GM12892 (cell line): ENCODE data around the gene ARFIP1.
A peak's percentile ranks its signal among the peaks of the same experiment; 100 is the strongest.

Experiments used
- DNase-seq: peaks from one replicate; pipeline ENCODE4 v3.0.0; 2011; ENCODE audit not compliant: insufficient read length
- FAIRE-seq: peaks from 2 replicates; lab custom pipeline; 2011; peaks lifted over from hg19 to GRCh38; lab: Jason Lieb, UNC
- POLR2A ChIP-seq: IDR thresholded peaks from 2 replicates; pipeline ENCODE4 v1.6.1; 2011; ENCODE audit warnings: low read depth, low read length, control low read depth
- POLR2AphosphoS5 ChIP-seq: IDR thresholded peaks from 2 replicates; pipeline ENCODE4 v1.6.1; 2011; ENCODE audit warnings: low read depth, low read length, control low read depth
- TAF1 ChIP-seq: IDR thresholded peaks from 2 replicates; pipeline ENCODE4 v1.6.1; 2011; ENCODE audit warnings: low read depth, mild to moderate bottlenecking, control low read depth, low read length, borderline replicate concordance

The ARFIP1 gene

DNA sequence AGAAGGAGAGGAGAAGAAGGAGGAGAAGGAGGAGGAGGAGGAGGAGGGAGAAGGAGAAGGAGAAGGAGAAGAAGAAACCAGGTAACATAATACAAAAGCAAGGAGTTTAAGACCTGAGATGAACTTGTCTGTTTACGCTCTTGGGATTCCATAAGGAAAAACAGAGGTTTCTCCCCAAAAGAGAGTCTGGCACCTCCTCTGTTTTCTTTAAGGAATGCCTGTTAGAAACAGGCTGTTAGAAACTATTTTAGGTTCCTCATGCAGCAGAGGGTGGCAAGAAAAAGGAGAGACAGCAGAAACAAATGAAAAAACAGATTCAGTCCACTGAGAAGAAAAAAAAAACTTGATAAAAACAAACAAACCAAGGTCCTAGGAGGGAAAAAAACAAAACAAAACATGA, 146.1 kb downstream of the ARFIP1 start:
- TF ChIP-seq TAF1: no peak
- no peak for TF ChIP-seq POLR2AphosphoS5
- no peak for TF ChIP-seq POLR2A
- FAIRE-seq (no peak), DNase-seq (no peak)

GRCh38 chr4:152926959-152927358, 147.2 kb downstream of the ARFIP1 start:
- DNase-seq: no peak
- no peak for FAIRE-seq
- no peak for TF ChIP-seq POLR2A
- no peak for TF ChIP-seq POLR2AphosphoS5

DNA sequence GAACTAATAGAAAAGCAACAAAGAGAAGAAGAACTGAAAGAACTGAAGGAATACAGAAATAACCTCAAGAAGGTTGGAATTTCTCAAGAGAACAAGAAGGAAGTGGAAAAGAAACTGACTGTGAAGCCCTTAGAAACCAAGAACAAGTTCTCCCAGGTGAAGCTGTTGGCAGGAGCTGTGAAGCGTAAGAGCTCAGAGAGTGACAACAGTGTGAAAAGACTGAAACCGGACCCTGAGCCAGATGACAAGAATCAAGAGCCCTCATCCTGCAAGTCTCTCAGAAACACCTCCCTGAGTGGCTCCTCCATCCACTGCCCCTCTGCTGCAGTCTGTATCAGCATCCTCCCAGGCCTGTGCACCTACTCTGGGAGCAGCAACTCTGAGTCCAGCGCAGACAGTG, 148.0 kb downstream of the ARFIP1 start:
- FAIRE-seq (no peak), DNase-seq (no peak)
- TF ChIP-seq POLR2AphosphoS5 (no peak), POLR2A (no peak)

- FAIRE-seq (no peak), DNase-seq (no peak)
- TF ChIP-seq POLR2A: no peak
- no peak for TF ChIP-seq POLR2AphosphoS5
- no peak for TF ChIP-seq TAF1
These were observed 148.5 kb downstream of the ARFIP1 start for GRCh38 chr4:152928286-152928685.

GRCh38 chr4:152929888-152930287, 150.1 kb downstream of the ARFIP1 start:
- FAIRE-seq (no peak), DNase-seq (no peak)
- TF ChIP-seq POLR2A: no peak
- TF ChIP-seq TAF1: no peak
- no peak for TF ChIP-seq POLR2AphosphoS5

GRCh38 chr4:152935143-152935542, 155.4 kb downstream of the ARFIP1 start:
- no peak for TF ChIP-seq TAF1
- TF ChIP-seq POLR2A: no peak
- no peak for TF ChIP-seq POLR2AphosphoS5
- FAIRE-seq (no peak), DNase-seq (peak; percentile 22)

GRCh38 chr4:152935631-152936445, 156.1 kb downstream of the ARFIP1 start, which contains the start of gene FHDC1:
Gene FHDC1, plus strand, starts transcription at chr4:152936323. Its CDS starts 6,735 bp downstream, at chr4:152943058.
- peak; percentile 17 for FAIRE-seq
- no peak for TF ChIP-seq POLR2AphosphoS5
- no peak for TF ChIP-seq POLR2A
- no peak for TF ChIP-seq TAF1
- peak; percentile 32 for DNase-seq

DNA sequence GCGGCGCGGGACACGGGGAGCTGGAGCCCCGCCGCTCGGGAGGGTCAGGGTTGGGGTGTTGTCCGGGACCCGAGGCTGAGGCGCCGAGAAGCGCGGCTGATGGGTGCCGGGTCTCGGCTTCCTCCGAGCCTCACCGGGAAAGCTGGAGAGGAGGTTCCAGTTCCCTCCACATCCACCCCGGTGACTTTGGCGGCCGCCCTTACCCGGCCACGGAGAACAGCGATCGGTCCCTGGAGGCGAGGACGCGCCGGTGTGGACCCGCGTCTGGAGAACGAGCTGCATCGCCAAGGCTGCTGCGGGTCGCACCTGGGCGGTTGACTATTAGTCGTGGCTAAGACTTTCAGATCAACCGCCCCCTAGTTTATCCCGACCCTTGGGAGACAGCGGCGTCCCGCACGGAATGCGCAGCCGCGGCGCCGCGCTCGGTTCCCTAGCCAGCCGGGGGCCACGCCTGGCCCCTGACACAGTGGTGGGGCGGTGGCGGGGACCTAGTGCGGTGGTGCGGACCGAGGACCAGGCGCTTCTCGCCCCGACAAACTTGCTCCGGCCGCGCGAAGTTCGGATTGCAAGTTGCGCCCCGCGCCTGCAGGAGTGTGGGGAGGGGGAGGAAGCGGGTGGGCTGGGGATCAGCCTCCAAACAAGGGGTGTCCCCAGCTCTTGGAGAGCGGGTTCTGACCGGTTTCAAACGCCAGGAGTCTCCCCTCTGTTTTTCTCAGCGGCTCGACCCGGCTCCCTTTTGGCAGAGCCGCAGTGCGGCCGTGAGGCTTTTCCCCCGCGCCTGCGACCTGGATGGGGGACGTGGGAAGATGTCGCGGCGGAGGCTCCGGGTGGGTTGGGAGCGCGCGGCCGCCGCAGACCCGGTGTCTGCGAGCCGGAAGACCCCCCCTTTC, 156.9 kb downstream of the ARFIP1 start:
- FAIRE-seq: peak; percentile 5

GRCh38 chr4:152937336-152938236, 157.8 kb downstream of the ARFIP1 start:
- DNase-seq (peak; percentile 46), FAIRE-seq (no peak)

More for the DNA sequence above, 156.9 kb downstream of the ARFIP1 start:
- TF ChIP-seq TAF1 (no peak), POLR2AphosphoS5 (no peak), POLR2A (no peak)
- peak; percentile 39 for DNase-seq

GRCh38 chr4:152938237-152938947, 158.6 kb downstream of the ARFIP1 start:
- no peak for FAIRE-seq
- no peak for DNase-seq
- TF ChIP-seq POLR2AphosphoS5 (no peak), TAF1 (no peak), POLR2A (no peak)

More at GRCh38 chr4:152937336-152938236, 157.8 kb downstream of the ARFIP1 start:
- TF ChIP-seq POLR2A (no peak), POLR2AphosphoS5 (no peak), TAF1 (no peak)

DNA sequence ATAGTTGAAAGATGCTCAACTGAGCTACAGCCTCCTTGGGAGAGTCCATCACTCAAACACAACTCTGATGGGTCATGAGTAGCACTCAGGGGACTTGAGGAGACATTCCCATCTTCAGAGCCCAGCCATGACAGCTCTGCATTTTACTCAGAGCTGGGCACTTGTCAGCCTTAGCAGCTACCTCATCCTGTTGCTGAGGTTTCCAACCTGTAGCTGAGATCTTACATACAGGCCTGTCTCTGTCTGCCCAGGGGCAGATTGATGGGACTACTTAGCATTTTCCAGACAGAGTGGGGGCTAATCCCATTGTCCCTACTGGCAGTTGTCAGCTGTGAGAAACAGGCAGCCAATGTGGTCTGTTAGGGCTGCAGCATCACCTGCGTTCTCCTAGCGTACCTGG, 159.9 kb downstream of the ARFIP1 start:
- no peak for DNase-seq
- TF ChIP-seq TAF1 (no peak), POLR2A (no peak), POLR2AphosphoS5 (no peak)
- no peak for FAIRE-seq
